Central memory CD8-positive, alpha-beta T cell (primary cell): ENCODE measurements around the gene USB1.

ENCODE experiments used
- ATAC-seq: fragments of 150-1000 bp; cut with Tn5 transposase; replicated peaks from 2 replicates; pipeline ENCODE4 v1.10.0; 2022; ENCODE audit warnings: mild to moderate bottlenecking, moderate FRiP score, moderate number of reproducible peaks; ENCODE audit not compliant: poor library complexity, severe bottlenecking; ENCODE audit errors: extremely low read depth
- DNase-seq, 2 donors: peaks; one replicate each; pipeline ENCODE4 v3.0.0; 2021; ENCODE audit warnings: low spot score in 2 of 2
- H3K27ac Mint-ChIP-seq: one replicate; pipeline ENCODE4 v1.8.0; 2022; ENCODE audit warnings: low read depth, mild to moderate bottlenecking, moderate library complexity, mixed read lengths
- H3K27me3 Mint-ChIP-seq: one replicate; pipeline ENCODE4 v1.8.0; 2022; ENCODE audit warnings: mixed read lengths
- H3K36me3 Mint-ChIP-seq: one replicate; pipeline ENCODE4 v1.8.0; 2022; ENCODE audit warnings: mild to moderate bottlenecking, moderate library complexity, mixed read lengths; ENCODE audit not compliant: insufficient read depth
- H3K4me1 Mint-ChIP-seq: one replicate; pipeline ENCODE4 v1.8.0; 2022; ENCODE audit warnings: mixed read lengths
- H3K4me3 Mint-ChIP-seq: one replicate; pipeline ENCODE4 v1.8.0; 2022; ENCODE audit warnings: mild to moderate bottlenecking, moderate library complexity, mixed read lengths
- H3K9me3 Mint-ChIP-seq: one replicate; pipeline ENCODE4 v1.8.0; 2022; ENCODE audit warnings: mixed read lengths

USB1 gene

GRCh38 chr16:58000706-58001676 lies at the start of gene USB1:
Gene USB1 (plus strand): TSS chr16:58001407. CDS start chr16:58001484, 77 bp downstream.
- Mint-ChIP-seq H3K27me3 (no peaks in the 10 kb centered on the region), H3K4me1 (peaks cover 58% of the 10 kb centered on the region), H3K4me3 (peak within 1 kb of the TSS; percentile 86), H3K36me3 (peaks cover 42% of the 10 kb centered on the region), H3K27ac (peak within 1 kb of the TSS; percentile 57), H3K9me3 (no peaks in the 10 kb centered on the region)
- ATAC-seq (peak; percentile 76), DNase-seq (peak; percentile 78 to 82)

- H3K27me3 Mint-ChIP-seq = peaks cover 20% of the 10 kb centered on the region
- no peak for DNase-seq
- H3K27ac Mint-ChIP-seq = no peak overlapping the region
- H3K9me3 Mint-ChIP-seq = no peaks in the 10 kb centered on the region
- ATAC-seq = no peak
- no peaks in the 10 kb centered on the region for H3K36me3 Mint-ChIP-seq
- H3K4me3 Mint-ChIP-seq = no peak overlapping the region
- H3K4me1 Mint-ChIP-seq = no peaks in the 10 kb centered on the region
These were observed 48.3 kb upstream of the USB1 start for GRCh38 chr16:57952909-57953308.

GRCh38 chr16:57953857-57954256 lies 47.4 kb upstream of the USB1 start:
- H3K27me3 Mint-ChIP-seq = peaks cover 20% of the 10 kb centered on the region
- H3K27ac Mint-ChIP-seq = no peak overlapping the region
- no peaks in the 10 kb centered on the region for H3K36me3 Mint-ChIP-seq
- DNase-seq (no peak), ATAC-seq (no peak)
- no peak overlapping the region for H3K4me3 Mint-ChIP-seq
- no peaks in the 10 kb centered on the region for H3K4me1 Mint-ChIP-seq
- H3K9me3 Mint-ChIP-seq = no peaks in the 10 kb centered on the region

GRCh38 chr16:57955572-57956188 lies 45.5 kb upstream of the USB1 start:
- peaks cover 19% of the 10 kb centered on the region for H3K27me3 Mint-ChIP-seq
- no peak overlapping the region for H3K27ac Mint-ChIP-seq
- no peaks in the 10 kb centered on the region for H3K36me3 Mint-ChIP-seq
- DNase-seq (no peak), ATAC-seq (no peak)
- no peak overlapping the region for H3K4me3 Mint-ChIP-seq
- H3K9me3 Mint-ChIP-seq = no peaks in the 10 kb centered on the region
- H3K4me1 Mint-ChIP-seq = no peaks in the 10 kb centered on the region

- H3K4me1 Mint-ChIP-seq = no peaks in the 10 kb centered on the region
- H3K36me3 Mint-ChIP-seq = no peaks in the 10 kb centered on the region
These were observed 44.9 kb upstream of the USB1 start for GRCh38 chr16:57956270-57956808.

GRCh38 chr16:57956924-57957672 lies 44.1 kb upstream of the USB1 start:
- Mint-ChIP-seq H3K36me3 (no peaks in the 10 kb centered on the region), H3K27ac (no peak overlapping the region), H3K9me3 (no peaks in the 10 kb centered on the region), H3K4me1 (no peaks in the 10 kb centered on the region), H3K4me3 (no peak overlapping the region), H3K27me3 (peaks cover 12% of the 10 kb centered on the region)
- ATAC-seq (no peak), DNase-seq (no peak)

More at GRCh38 chr16:57956270-57956808, 44.9 kb upstream of the USB1 start:
- no peak overlapping the region for H3K27ac Mint-ChIP-seq
- no peaks in the 10 kb centered on the region for H3K9me3 Mint-ChIP-seq
- no peak for DNase-seq
- peaks cover 19% of the 10 kb centered on the region for H3K27me3 Mint-ChIP-seq
- no peak overlapping the region for H3K4me3 Mint-ChIP-seq
- no peak for ATAC-seq

- H3K4me3 Mint-ChIP-seq = no peak overlapping the region
- H3K36me3 Mint-ChIP-seq = no peaks in the 10 kb centered on the region
- peaks cover 9% of the 10 kb centered on the region for H3K27me3 Mint-ChIP-seq
These were observed 43.4 kb upstream of the USB1 start for GRCh38 chr16:57957673-57958392.

GRCh38 chr16:57958544-57958943 lies 42.7 kb upstream of the USB1 start:
- Mint-ChIP-seq H3K4me3 (no peak overlapping the region), H3K36me3 (no peaks in the 10 kb centered on the region), H3K27ac (no peak overlapping the region), H3K4me1 (no peaks in the 10 kb centered on the region), H3K27me3 (peaks cover 9% of the 10 kb centered on the region), H3K9me3 (no peaks in the 10 kb centered on the region)
- ATAC-seq = no peak
- DNase-seq = no peak

More at GRCh38 chr16:57957673-57958392, 43.4 kb upstream of the USB1 start:
- Mint-ChIP-seq H3K27ac (no peak overlapping the region), H3K4me1 (no peaks in the 10 kb centered on the region), H3K9me3 (no peaks in the 10 kb centered on the region)
- ATAC-seq (no peak), DNase-seq (no peak)

- H3K4me1 Mint-ChIP-seq = no peaks in the 10 kb centered on the region
- ATAC-seq = no peak
- no peaks in the 10 kb centered on the region for H3K9me3 Mint-ChIP-seq
- H3K36me3 Mint-ChIP-seq = no peaks in the 10 kb centered on the region
- DNase-seq = no peak
- no peak overlapping the region for H3K27ac Mint-ChIP-seq
- peaks cover 9% of the 10 kb centered on the region for H3K27me3 Mint-ChIP-seq
- no peak overlapping the region for H3K4me3 Mint-ChIP-seq
These were observed 42.1 kb upstream of the USB1 start for GRCh38 chr16:57959121-57959520.

GRCh38 chr16:57959804-57960203 lies 41.4 kb upstream of the USB1 start:
- H3K4me1 Mint-ChIP-seq = no peaks in the 10 kb centered on the region
- no peak overlapping the region for H3K27ac Mint-ChIP-seq
- no peak overlapping the region for H3K4me3 Mint-ChIP-seq
- peaks cover 9% of the 10 kb centered on the region for H3K27me3 Mint-ChIP-seq
- DNase-seq = no peak
- no peaks in the 10 kb centered on the region for H3K36me3 Mint-ChIP-seq
- ATAC-seq = no peak
- no peaks in the 10 kb centered on the region for H3K9me3 Mint-ChIP-seq

GRCh38 chr16:57960310-57960709 lies 40.9 kb upstream of the USB1 start:
- peaks cover 9% of the 10 kb centered on the region for H3K27me3 Mint-ChIP-seq
- H3K36me3 Mint-ChIP-seq = no peaks in the 10 kb centered on the region
- no peak overlapping the region for H3K27ac Mint-ChIP-seq
- no peak overlapping the region for H3K4me3 Mint-ChIP-seq
- DNase-seq = no peak
- no peaks in the 10 kb centered on the region for H3K9me3 Mint-ChIP-seq
- no peak for ATAC-seq
- H3K4me1 Mint-ChIP-seq = no peaks in the 10 kb centered on the region
